ENCODE measurements around the gene C1orf21.

The C1orf21 gene

GRCh38 chr1:184518736-184519357 lies 132.0 kb downstream of the C1orf21 start:
- DNase-seq (ENCODE audit: low read depth), result no peak

GRCh38 chr1:184520336-184520735 lies 133.5 kb downstream of the C1orf21 start:
- no peak for DNase-seq (ENCODE audit: low read depth)

GRCh38 chr1:184524248-184524647 lies 137.4 kb downstream of the C1orf21 start:
- DNase-seq (ENCODE audit: low read depth), result no peak

- no peak for DNase-seq (ENCODE audit: low read depth)
These were observed 140.6 kb downstream of the C1orf21 start for GRCh38 chr1:184527402-184527801.

GRCh38 chr1:184530226-184530625 lies 143.4 kb downstream of the C1orf21 start:
- DNase-seq (ENCODE audit: low read depth), result no peak

GRCh38 chr1:184531296-184531695 lies 144.5 kb downstream of the C1orf21 start:
- no peak for DNase-seq (ENCODE audit: low read depth)

- DNase-seq (ENCODE audit: low read depth), result no peak
These were observed 145.4 kb downstream of the C1orf21 start for GRCh38 chr1:184532199-184532598.

- no peak for DNase-seq (ENCODE audit: low read depth)
These were observed 146.2 kb downstream of the C1orf21 start for GRCh38 chr1:184533049-184533448.

- DNase-seq (ENCODE audit: low read depth), result no peak
These were observed 147.1 kb downstream of the C1orf21 start for GRCh38 chr1:184533915-184534314.

GRCh38 chr1:184534690-184535089 lies 147.9 kb downstream of the C1orf21 start:
- DNase-seq (ENCODE audit: low read depth), result no peak

GRCh38 chr1:184535191-184535970 lies 148.6 kb downstream of the C1orf21 start:
- DNase-seq (ENCODE audit: low read depth), result no peak

GRCh38 chr1:184536246-184536985 lies 149.6 kb downstream of the C1orf21 start:
- DNase-seq (ENCODE audit: low read depth), result no peak

GRCh38 chr1:184539580-184539979 lies 152.8 kb downstream of the C1orf21 start:
- no peak for DNase-seq (ENCODE audit: low read depth)

GRCh38 chr1:184541537-184542152 lies 154.8 kb downstream of the C1orf21 start:
- DNase-seq (ENCODE audit: low read depth), result no peak

- no peak for DNase-seq (ENCODE audit: low read depth)
These were observed 155.5 kb downstream of the C1orf21 start for GRCh38 chr1:184542291-184542690.

- DNase-seq (ENCODE audit: low read depth), result no peak
These were observed 158.8 kb downstream of the C1orf21 start for GRCh38 chr1:184545601-184546000.

GRCh38 chr1:184552446-184552845 lies 165.6 kb downstream of the C1orf21 start:
- no peak for DNase-seq (ENCODE audit: low read depth)

GRCh38 chr1:184553845-184554244 lies 167.0 kb downstream of the C1orf21 start:
- no peak for DNase-seq (ENCODE audit: low read depth)

GRCh38 chr1:184555665-184556641 lies 169.1 kb downstream of the C1orf21 start:
- DNase-seq (ENCODE audit: low read depth), result no peak

- no peak for DNase-seq (ENCODE audit: low read depth)
These were observed 169.8 kb downstream of the C1orf21 start for GRCh38 chr1:184556665-184557064.
